Neural progenitor cell (in vitro differentiated cells): ENCODE results near the gene ST6GAL1.

Experiments used
- CTCF ChIP-seq: fragments of 200-600 bp; sonication (generic); IDR thresholded peaks from 2 replicates; pipeline ENCODE4 v1.5.1; 2017; ENCODE audit warnings: antibody characterized with exemption, mild to moderate bottlenecking
- EZH2 ChIP-seq: fragments of 200-600 bp; sonication (generic); IDR thresholded peaks from 2 replicates; pipeline ENCODE4 v1.6.1; 2017; ENCODE audit warnings: antibody characterized with exemption, mild to moderate bottlenecking, moderate library complexity

GRCh38 chr3:186963636-186964035, 33.3 kb downstream of the ST6GAL1 start:
- TF ChIP-seq CTCF = no peak
- TF ChIP-seq EZH2 = no peak
